ENCODE measurements around the gene SMARCB1. TPM values are rescaled to one million over a fixed set of nuclear protein-coding genes. Genes with fewer than 3 reads are reported as not detected.
A peak's percentile ranks its signal among the peaks of the same experiment; 100 is the strongest.

The SMARCB1 gene
- total RNA-seq: 10 to 100 TPM; 42.6 to 45.8 TPM
- long read RNA-seq, donor 1, full-length matches to known transcripts: 48 of 55 reads
- long read RNA-seq, donor 1, partial matches to known transcripts: 4 of 55 reads
- long read RNA-seq, donor 1, other reads (novel, unspliced or antisense): 3 of 55 reads
- long read RNA-seq, donor 2, full-length matches to known transcripts: 282 of 294 reads
- long read RNA-seq, donor 2, partial matches to known transcripts: 5 of 294 reads
- long read RNA-seq, donor 2, other reads (novel, unspliced or antisense): 7 of 294 reads

- intact Hi-C loops (cut with DNase I): no loop called here
- DNase-seq (ENCODE audit: low spot score): peak; percentile 98
Observed at GRCh38 chr22:23786752-23787599, at the start of gene SMARCB1. Gene SMARCB1, plus strand, starts transcription at chr22:23786966. Its CDS starts 204 bp downstream, at chr22:23787170.

- no peak for DNase-seq (ENCODE audit: low spot score)
- intact Hi-C loops (cut with DNase I): no loop called here
Observed at GRCh38 chr22:23737696-23738095, 49.1 kb upstream of the SMARCB1 start.

- intact Hi-C loops (cut with DNase I): no loop called here
- DNase-seq (ENCODE audit: low spot score): no peak
Observed at GRCh38 chr22:23742505-23743264, 44.1 kb upstream of the SMARCB1 start.

GRCh38 chr22:23743303-23743705 is 43.5 kb upstream of the SMARCB1 start:
- intact Hi-C loops (cut with DNase I): no loop called here
- no peak for DNase-seq (ENCODE audit: low spot score)

GRCh38 chr22:23744001-23744400 is 42.8 kb upstream of the SMARCB1 start:
- intact Hi-C loops (cut with DNase I): no loop called here
- no peak for DNase-seq (ENCODE audit: low spot score)

DNA sequence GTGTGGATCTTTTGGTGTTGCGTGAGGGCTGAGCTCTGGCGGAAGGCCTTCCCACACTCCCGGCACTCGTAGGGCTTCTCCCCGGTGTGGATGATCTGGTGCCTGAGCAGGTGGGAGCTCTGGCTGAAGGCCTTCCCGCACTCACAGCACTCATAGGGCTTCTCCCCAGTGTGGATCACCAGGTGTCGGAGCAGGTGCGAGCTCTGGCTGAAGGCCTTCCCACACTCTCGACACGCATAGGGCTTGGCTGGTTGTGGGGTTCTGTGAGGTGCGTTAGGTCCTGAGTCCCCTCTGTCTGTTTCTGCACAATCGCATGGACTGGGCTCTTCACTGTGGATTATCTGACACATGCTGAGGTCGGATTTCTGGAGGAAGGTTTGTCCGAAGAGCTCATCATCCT is 42.3 kb upstream of the SMARCB1 start:
- intact Hi-C loops (cut with DNase I): no loop called here
- no peak for DNase-seq (ENCODE audit: low spot score)

DNA sequence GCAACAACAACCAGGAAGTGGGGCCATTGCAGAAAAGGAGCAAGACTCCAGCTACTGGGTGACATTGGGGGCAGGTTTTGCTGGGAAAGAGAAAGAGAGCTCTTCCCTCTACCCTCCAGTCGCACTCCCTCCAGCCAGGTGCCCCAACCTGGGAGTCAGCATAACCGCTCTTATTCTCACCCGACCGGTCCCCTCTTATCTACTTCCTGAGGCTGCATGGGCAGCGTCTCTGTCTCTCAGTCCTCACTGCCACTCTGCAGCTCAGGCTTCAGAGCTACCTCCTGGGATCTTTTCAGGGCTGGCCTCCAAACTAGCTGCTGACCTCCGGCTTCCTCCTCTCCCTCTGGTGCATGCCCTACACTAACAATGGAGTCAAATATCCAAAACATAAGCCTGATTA is 41.0 kb upstream of the SMARCB1 start:
- intact Hi-C loops (cut with DNase I): no loop called here
- no peak for DNase-seq (ENCODE audit: low spot score)

DNA sequence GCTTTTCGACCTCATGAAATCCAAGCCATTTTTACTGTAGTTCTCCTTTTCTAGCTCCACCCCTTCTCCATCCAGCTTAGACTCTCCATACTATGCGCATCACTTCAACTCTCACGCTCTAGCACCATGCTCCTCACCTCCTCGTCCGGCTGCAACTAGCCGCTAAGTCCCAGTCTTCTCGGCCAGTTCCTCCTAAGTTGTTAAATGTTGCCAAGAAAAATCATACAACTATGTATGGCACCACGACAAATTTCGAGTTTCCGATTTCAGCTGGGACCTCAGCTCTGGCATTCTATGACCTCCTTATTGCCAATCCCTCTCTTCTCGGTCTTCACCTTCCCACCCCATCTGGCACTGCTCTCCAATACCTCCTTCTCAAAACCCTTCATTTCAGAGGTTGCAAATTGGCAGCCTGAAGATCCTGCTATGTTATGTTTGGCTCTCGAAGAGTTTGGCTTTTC is 36.9 kb upstream of the SMARCB1 start:
- intact Hi-C loops (cut with DNase I): no loop called here
- DNase-seq (ENCODE audit: low spot score): no peak

DNA sequence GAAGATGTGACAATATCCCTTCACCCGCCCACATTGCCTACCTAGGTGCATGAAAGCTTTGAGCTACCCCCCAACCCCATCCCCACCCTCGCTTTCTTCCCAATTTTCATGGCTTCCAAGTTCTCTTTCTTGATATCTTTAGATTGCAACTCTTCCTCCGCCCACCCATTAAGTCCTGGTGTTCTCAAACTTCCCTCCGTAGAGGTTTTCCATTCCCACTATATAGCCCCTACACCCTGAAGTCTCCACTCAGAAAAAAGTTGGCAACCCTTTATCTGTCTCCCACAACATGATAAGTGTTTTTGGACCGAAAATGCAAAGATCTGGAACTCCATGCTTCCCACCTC is 36.4 kb upstream of the SMARCB1 start:
- intact Hi-C loops (cut with DNase I): no loop called here
- no peak for DNase-seq (ENCODE audit: low spot score)

DNA sequence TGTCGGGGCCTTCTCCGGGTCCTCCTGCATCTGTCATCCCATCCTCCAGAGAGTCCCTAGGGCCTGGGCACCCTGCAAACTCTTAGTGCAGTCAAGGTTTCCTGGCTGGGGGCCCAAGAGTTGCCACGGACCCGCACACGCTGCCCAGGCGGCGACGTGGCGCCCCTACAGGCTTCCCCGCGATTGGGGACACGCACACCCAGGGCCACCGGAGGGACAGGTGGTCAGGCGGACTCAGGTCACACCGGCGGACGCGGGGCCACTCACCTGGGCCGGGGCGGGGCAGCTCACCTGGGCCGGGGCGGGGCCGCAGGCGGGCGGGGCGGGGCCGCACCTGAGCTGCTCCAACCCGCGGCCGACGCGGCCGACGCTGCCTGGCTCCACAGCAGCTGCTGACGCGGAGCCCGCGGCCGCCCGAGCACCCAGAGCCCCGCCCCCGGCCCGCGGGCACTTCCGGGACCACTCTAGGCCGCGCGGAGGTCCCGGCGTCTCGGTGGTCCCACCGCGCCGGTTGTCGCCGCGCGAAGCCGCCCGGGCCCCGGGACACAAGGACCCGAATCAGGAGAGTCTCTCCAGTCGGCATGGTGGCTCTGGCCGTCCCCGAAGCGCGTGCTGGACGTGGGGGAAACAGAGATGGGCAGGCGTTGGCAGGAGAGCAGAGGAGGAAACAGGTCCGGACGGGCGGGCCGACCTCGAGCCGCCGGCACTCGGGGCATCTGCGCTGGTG is 35.9 kb upstream of the SMARCB1 start, which contains the start of gene ZNF70:
ZNF70 (minus strand) TSS at position 399 of the 727 bp plus-strand sequence. CDS start 5,972 bp downstream, outside the sequence.
- intact Hi-C loops (cut with DNase I): no loop called here
- DNase-seq (ENCODE audit: low spot score): peak; percentile 95

- intact Hi-C loops (cut with DNase I): no loop called here
Observed at GRCh38 chr22:23751441-23751996, 35.2 kb upstream of the SMARCB1 start.

DNA sequence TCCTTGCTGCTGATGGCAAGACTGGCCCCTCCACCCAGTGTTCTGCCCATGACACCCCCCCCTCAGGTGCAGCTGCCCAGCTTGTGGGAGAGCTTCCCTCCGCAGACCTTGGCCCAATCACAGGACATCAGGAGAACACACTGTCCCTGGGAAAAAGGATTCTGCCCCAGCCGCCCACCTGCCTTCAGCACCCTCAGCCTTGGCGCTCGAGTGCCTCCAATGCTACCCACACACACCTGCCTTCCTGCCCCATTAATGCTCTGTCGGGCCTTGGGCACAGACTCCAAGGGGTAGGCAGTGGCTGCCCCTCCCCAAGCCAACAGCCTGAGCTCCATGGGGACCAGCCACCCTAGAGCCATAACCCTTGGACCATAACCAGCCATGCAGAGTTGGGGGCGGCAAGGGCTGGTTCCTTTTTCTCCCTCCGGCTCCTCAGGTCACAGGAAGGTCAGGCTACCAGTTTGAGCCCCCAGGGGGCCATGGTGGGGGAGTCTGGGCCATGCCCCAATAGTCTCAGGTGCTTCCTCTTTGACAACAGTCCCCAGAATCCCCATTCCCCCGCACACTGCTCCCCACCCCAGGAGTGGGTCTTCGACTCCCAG is 34.6 kb upstream of the SMARCB1 start:
- intact Hi-C loops (cut with DNase I): no loop called here
- no peak for DNase-seq (ENCODE audit: low spot score)

More at GRCh38 chr22:23751441-23751996, 35.2 kb upstream of the SMARCB1 start:
- no peak for DNase-seq (ENCODE audit: low spot score)

DNA sequence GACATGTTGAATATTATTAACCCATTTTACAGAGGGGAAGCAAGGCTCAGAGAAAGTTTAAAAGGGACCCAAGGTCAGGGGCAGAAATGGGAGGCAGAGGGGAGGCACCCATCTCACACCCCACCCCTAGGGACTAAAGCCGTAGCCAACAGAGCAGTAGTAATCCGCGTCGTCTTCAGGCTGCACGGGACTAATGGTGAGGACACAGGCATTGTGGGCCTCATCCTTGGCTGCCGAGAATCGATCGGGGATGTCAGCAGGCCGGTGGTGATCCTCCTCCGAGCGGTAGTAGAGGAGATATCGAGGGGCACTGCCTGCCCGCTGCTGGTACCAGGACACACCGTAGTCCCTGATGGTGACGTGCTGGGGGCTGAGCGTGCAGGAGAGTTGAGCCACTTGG is 34.0 kb upstream of the SMARCB1 start:
- no peak for DNase-seq (ENCODE audit: low spot score)
- intact Hi-C loops (cut with DNase I): no loop called here

GRCh38 chr22:23753385-23753784 is 33.4 kb upstream of the SMARCB1 start:
- no peak for DNase-seq (ENCODE audit: low spot score)
- intact Hi-C loops (cut with DNase I): no loop called here

GRCh38 chr22:23754220-23754919 is 32.4 kb upstream of the SMARCB1 start, which contains the start of gene VPREB3:
Gene VPREB3, minus strand, starts transcription at chr22:23754425. Its CDS starts 62 bp downstream, at chr22:23754363.
- DNase-seq (ENCODE audit: low spot score): no peak
- intact Hi-C loops (cut with DNase I): no loop called here

- intact Hi-C loops (cut with DNase I): no loop called here
Observed at GRCh38 chr22:23754980-23755636, 31.7 kb upstream of the SMARCB1 start.

GRCh38 chr22:23755711-23756110 is 31.1 kb upstream of the SMARCB1 start:
- DNase-seq (ENCODE audit: low spot score): no peak
- intact Hi-C loops (cut with DNase I): no loop called here

More at GRCh38 chr22:23754980-23755636, 31.7 kb upstream of the SMARCB1 start:
- DNase-seq (ENCODE audit: low spot score): no peak
